Raji (cell line): ENCODE results near the gene IRF2.

ENCODE experiments used
- POLR2A ChIP-seq: IDR thresholded peaks from 2 replicates; pipeline ENCODE4 v1.6.1; 2011; ENCODE audit warnings: low read depth, low read length, control low read depth; ENCODE audit not compliant: insufficient read depth

IRF2 gene

GRCh38 chr4:184462724-184463123 lies 11.6 kb downstream of the IRF2 start:
- TF ChIP-seq POLR2A = no peak

GRCh38 chr4:184461711-184462441 lies 12.5 kb downstream of the IRF2 start:
- TF ChIP-seq POLR2A = no peak

DNA sequence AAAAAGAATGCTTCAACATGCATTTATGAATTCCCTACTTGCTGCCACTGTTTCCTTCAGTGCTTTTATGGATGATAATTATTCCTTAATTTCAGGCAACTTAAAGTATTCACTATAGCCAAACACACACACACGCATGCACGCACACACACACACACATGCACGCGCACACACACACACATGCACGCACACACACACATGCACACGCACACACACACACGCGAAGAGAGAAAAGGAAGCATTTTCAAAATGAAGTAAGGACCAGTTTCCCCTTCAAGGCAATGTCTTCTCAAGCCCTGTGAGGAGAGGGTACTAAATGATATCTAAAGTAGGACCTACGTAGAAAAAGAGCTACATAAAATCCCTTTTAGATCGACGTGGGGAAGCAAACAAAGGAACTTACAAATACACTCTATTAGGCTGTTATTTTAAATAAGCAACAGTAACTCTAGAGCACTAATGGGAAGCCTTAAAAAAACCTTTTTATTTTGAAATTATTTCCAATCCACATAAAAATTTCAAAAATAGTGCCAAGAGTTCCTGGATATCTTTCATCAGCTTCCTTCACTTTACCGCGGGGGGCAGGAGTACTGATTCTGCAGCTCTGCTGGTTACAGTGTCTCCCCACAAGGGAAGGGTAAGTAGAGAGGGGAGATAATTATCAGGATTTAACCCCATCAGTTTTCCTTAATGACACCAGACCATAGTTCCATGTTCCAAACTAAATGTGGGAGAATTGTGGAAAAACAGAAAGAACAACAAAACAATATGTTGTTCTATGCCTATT lies 13.7 kb downstream of the IRF2 start:
- TF ChIP-seq POLR2A = no peak

GRCh38 chr4:184459413-184459812 lies 14.9 kb downstream of the IRF2 start:
- no peak for TF ChIP-seq POLR2A

DNA sequence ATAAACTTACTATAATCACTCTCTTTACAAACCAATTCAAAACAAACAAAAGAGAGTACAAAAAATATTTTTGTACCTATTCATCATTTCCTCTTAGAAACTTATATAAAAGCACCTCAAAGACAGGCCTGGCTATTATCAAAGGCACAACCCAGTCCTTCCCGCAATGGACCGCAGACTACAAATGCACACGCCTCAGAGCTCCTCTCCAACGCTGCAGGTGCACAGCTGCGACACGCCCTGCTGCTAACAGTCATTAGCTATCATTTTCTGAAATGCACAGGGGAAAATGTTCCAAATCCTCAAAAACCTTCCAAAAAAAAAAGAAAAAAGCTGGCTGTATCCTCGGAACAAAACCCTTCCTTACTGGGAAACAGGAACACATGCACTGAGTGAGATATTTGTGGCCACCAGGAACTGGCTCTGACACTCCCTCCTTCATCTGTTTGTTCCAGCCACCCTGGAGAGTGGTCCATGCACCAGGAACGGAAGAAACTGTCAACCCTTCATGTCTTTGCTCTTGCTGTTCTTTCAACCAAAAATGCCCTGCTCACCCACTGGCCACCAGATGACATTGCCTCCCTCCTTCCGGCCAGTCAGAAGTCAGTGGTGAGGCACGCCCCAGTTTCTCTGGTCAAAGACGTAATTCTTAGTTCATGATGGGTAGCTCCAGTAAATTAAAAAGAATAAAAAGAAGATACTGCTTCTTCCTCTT lies 16.7 kb downstream of the IRF2 start:
- no peak for TF ChIP-seq POLR2A

GRCh38 chr4:184456337-184456736 lies 18.0 kb downstream of the IRF2 start:
- TF ChIP-seq POLR2A = no peak

- no peak for TF ChIP-seq POLR2A
Measured at GRCh38 chr4:184455299-184455698, 19.1 kb downstream of the IRF2 start.

DNA sequence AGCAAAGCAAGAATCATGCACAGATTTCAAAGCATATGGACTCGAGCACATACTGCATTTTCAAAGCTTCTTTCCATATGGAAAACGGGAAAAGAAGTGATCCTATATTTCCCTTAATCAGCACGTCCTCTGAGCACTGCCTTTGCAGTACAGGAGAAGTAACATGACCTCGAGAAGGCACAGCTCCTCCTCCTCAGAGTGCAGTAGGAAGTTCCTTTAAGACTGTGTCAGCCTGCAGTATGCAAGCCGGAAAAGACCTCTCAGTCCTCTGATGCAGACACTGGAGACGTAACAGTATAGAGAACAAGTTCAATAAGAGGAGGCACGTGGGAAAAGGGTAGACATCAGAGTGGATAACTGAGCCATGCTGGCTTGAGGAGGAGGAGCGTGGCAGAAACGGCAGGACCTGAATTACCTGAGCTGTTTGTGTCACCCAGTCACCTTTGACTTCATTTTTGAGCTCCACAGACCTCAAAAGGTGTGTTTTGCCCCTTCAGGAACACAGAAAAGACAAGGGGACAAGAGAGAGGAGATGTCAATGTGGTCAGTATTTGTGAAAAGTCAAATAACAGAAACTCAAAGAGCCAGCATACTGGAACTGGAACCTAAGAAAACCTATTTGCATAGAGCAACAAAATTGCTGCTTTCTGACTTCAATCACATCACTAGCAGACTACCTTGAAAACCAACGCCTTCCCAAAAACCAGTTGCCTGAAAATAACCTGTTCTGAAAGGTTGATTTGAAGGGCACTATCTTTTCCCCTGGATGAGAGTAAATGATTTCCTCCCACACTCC lies 20.8 kb downstream of the IRF2 start:
- no peak for TF ChIP-seq POLR2A

- no peak for TF ChIP-seq POLR2A
Measured at GRCh38 chr4:184452740-184453139, 21.6 kb downstream of the IRF2 start.

- no peak for TF ChIP-seq POLR2A
Measured at GRCh38 chr4:184451726-184452125, 22.6 kb downstream of the IRF2 start.

GRCh38 chr4:184450743-184451535 lies 23.4 kb downstream of the IRF2 start:
- no peak for TF ChIP-seq POLR2A

DNA sequence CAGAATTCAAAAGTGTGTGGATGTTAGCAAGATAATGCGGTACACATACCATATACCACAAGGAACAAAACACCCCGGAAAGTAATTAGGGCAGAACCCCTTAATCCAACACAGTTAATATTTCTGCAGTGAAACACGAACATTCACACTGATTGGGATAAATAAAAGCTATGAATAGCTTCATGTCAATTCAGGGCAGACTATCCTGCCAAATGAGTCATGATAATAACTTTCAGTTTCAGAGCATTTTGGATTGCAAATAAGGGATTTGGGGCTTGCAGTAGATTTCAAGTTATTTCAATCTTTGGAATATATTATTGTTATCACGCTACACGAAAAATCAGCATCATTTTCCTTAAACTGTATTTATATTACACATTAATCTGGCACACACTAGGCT lies 24.3 kb downstream of the IRF2 start:
- no peak for TF ChIP-seq POLR2A

DNA sequence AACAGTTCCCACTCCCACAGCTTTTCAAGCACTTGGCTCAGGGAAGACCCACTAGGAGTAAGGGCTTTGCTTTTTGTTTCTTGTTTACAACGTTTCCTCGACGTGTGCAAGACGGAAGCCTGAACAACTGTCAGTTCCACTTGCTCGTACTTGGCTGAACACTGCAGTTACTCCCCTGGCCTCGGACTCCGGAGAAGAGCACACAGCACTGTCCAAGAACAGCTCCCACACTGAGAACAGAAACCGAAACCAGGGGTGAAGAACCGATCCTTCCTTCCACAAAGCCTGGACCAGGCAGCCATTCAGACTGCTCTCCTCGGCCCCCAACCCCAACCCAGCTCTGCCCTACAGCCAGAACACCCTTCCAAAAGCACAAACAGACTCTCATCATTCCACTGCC lies 25.5 kb downstream of the IRF2 start:
- TF ChIP-seq POLR2A = no peak

GRCh38 chr4:184448141-184448540 lies 26.2 kb downstream of the IRF2 start:
- no peak for TF ChIP-seq POLR2A
